Loucy (cell line): ENCODE measurements around the gene ACOXL.

Experiments
- EZH2phosphoT487 ChIP-seq: fragments of 200-600 bp; IDR thresholded peaks from 2 replicates; pipeline ENCODE4 v1.6.1; 2018; ENCODE audit warnings: antibody characterized with exemption, mild to moderate bottlenecking, moderate library complexity, borderline replicate concordance
- TF ChIP-seq, protein P1 (sequence below): fragments of 200-600 bp; sonication (generic); conservative IDR thresholded peaks from 2 replicates; pipeline ENCODE4 v1.5.1; 2014; ENCODE audit warnings: mild to moderate bottlenecking, antibody characterized with exemption, low read length

DNA sequence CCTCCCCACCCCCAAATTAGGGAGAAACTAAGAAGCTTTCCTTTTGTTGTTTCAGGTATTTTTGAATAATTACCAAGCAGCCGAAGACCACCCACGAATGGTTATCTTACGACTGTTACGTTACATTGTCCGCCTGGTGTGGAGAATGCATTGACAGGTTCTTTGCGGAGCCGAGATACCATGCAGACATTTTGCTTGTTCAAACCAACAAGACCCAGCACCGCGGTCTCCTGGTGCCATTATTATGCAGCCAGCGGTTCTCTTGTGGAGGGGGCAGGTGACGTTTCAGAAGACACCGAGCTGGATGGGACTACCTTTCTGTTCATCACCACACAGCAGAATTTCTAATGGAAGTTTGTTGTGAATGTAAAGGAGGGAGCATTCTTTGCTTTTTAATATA is 431.7 kb downstream of the ACOXL start:
- TF ChIP-seq, protein P1, sequence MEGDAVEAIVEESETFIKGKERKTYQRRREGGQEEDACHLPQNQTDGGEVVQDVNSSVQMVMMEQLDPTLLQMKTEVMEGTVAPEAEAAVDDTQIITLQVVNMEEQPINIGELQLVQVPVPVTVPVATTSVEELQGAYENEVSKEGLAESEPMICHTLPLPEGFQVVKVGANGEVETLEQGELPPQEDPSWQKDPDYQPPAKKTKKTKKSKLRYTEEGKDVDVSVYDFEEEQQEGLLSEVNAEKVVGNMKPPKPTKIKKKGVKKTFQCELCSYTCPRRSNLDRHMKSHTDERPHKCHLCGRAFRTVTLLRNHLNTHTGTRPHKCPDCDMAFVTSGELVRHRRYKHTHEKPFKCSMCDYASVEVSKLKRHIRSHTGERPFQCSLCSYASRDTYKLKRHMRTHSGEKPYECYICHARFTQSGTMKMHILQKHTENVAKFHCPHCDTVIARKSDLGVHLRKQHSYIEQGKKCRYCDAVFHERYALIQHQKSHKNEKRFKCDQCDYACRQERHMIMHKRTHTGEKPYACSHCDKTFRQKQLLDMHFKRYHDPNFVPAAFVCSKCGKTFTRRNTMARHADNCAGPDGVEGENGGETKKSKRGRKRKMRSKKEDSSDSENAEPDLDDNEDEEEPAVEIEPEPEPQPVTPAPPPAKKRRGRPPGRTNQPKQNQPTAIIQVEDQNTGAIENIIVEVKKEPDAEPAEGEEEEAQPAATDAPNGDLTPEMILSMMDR = no peak
- TF ChIP-seq EZH2phosphoT487 = no peak
